ENCODE results near the gene ARSD.

- TF ChIP-seq CTCF (IDR thresholded peaks at IDR 0.05 in 2 of 3, conservative IDR thresholded peaks at IDR 0.05 in 1 of 3; ENCODE audit: borderline replicate concordance in 1 of 3, insufficient read depth in 1 of 3, low read depth in 2 of 3, low read length in 2 of 3), result no peak
- no peak for TF ChIP-seq EZH2phosphoT487 (IDR thresholded peaks at IDR 0.05; ENCODE audit: borderline replicate concordance)
- no peak for TF ChIP-seq SIN3A (IDR thresholded peaks at IDR 0.05; ENCODE audit: low read depth)
- TF ChIP-seq POLR2A (IDR thresholded peaks at IDR 0.05; ENCODE audit: borderline replicate concordance, extremely low read depth, insufficient read depth, insufficient read length), result no peak
- no peak for TF ChIP-seq CBX3 (IDR thresholded peaks at IDR 0.05; ENCODE audit: low read depth)
Measured at GRCh38 chrX:2901367-2902036, 27.6 kb downstream of the ARSD start.

Data from HCT116 (cell line).